ENCODE data around the gene MXD4.
"Not testable (repeated sequence)": the region's sequence is repeated elsewhere in the genome, so short reads cannot be mapped to it uniquely, and the experiment has no call there.

The MXD4 gene

DNA sequence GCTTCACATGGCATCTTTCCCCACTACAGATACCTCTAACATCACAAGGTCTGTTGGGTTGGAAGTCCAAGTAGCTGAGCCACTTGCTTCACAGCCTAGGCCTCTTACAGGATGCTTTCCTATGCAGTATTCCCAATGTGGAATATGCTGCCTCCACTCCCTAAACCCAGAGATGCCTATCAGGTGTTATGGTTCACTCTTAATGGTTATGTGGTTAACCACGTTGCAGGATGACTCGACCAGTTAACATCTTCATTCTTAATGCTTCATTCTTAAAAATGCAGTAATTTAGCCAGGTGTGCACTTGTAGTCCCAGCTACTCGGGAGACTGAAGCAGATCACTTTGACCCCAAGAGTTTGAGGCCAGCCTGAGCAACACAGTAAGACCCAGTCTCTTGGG, 44.2 kb downstream of the MXD4 start:
- DNase-seq = no peak

DNA sequence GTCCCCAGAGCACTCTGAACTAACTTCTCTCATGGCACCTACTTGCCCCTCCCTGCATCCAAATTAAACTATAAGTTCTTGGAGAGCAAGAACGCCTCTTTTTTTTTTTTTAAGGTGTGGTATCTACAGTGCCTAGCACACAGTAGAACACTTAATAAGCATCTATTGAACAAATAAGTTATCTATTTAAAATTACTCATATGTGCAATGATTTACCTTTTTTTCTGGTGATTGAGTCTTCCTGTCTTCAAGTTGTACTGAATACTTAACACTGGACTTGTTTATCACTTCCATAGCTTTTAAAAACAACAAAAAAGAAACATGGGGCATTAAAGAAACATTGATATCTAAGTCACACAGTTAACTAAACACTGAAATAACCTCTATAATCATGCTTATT, 49.1 kb downstream of the MXD4 start:
- no peak for DNase-seq

DNA sequence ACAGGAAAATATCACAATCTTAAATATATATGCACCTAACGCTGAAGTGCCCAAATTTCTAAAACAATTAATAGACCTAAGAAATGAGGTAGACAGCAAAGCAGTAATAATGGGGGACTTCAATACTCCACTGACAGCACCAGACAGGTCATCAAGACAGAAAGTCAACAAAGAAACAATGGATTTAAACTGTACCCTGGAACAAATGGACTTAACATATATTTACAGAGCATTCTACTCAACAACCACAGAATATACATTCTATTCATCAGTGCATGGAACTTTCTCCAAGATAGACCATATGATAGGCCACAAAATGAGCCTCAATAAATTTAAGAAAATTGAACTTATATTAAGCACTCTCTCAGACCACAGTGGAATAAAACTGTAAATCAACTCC, 59.1 kb downstream of the MXD4 start:
- not testable (repeated sequence) for DNase-seq
